H1 (cell line): ENCODE measurements around the gene KRT83. TPM values are rescaled to one million over a fixed set of nuclear protein-coding genes. Genes with fewer than 3 reads are reported as not detected.

ENCODE experiments used
- CTCF ChIA-PET: fragments of 300-600 bp; sonication (Branson Sonifier 250); formaldehyde crosslinking; loops from one replicate; lab custom pipeline; 2021; ENCODE audit not compliant: partially characterized antibody; lab: Charles Lee
- POLR2A ChIA-PET: fragments of 300-600 bp; sonication (Branson Sonifier 250); formaldehyde crosslinking; loops from one replicate; lab custom pipeline; 2021; ENCODE audit warnings: inconsistent platforms; ENCODE audit not compliant: partially characterized antibody; lab: Charles Lee
- DNase-seq, 2 experiments: peaks; one replicate each; pipeline versions ENCODE4 v3.0.0 to v3.0.0-alpha.2; 2010 to 2022; ENCODE audit warnings: low spot score in 2 of 2, low read depth in 1 of 2, mixed read lengths in 1 of 2
- FAIRE-seq: peaks from 2 replicates; lab custom pipeline; 2011; peaks lifted over from hg19 to GRCh38; lab: Jason Lieb, UNC
- H2AFZ ChIP-seq: 2 replicates; pipeline ENCODE4 v1.8.1; 2012; ENCODE audit warnings: low read length, inconsistent platforms
- H2AK5ac ChIP-seq: 2 replicates; pipeline ENCODE4 v1.6.1; 2013; ENCODE audit warnings: low read depth, low read length
- H2BK120ac ChIP-seq: replicated peaks from 2 replicates; pipeline ENCODE3; 2013; ENCODE audit warnings: low read depth, low read length, inconsistent platforms
- H2BK12ac ChIP-seq: 2 replicates; pipeline ENCODE4 v1.6.1; 2013; ENCODE audit warnings: low read depth, low read length
- H2BK15ac ChIP-seq: 2 replicates; pipeline ENCODE4 v1.6.1; 2013; ENCODE audit warnings: low read length
- H2BK20ac ChIP-seq: 2 replicates; pipeline ENCODE4 v1.6.1; 2013; ENCODE audit warnings: low read length
- H2BK5ac ChIP-seq: 2 replicates; pipeline ENCODE4 v1.6.1; 2013; ENCODE audit warnings: low read depth, low read length
- H3K14ac ChIP-seq: 2 replicates; pipeline ENCODE4 v1.6.1; 2013; ENCODE audit warnings: inconsistent platforms; ENCODE audit not compliant: insufficient read length
- H3K18ac ChIP-seq: 2 replicates; pipeline ENCODE4 v1.6.1; 2013; ENCODE audit warnings: low read length; ENCODE audit errors: extremely low read depth
- H3K23ac ChIP-seq: 2 replicates; pipeline ENCODE4 v1.6.1; 2013; ENCODE audit warnings: inconsistent platforms; ENCODE audit not compliant: insufficient read length
- H3K23me2 ChIP-seq: 2 replicates; pipeline ENCODE4 v1.6.1; 2013; ENCODE audit warnings: low read depth, low read length
- H3K27ac ChIP-seq: 2 replicates; pipeline ENCODE4 v1.6.1; 2011; ENCODE audit warnings: low read depth, low read length, inconsistent platforms
- H3K27me3 ChIP-seq, 4 experiments: replicated peaks in 1 of 4; 1 replicate in 1 of 4; 2 replicates in 3 of 4; pipeline versions ENCODE4 v1.6.1 to v1.8.1; 2011 to 2013; ENCODE audit warnings: low read length in 3 of 4, mild to moderate bottlenecking in 3 of 4, inconsistent platforms in 2 of 4, mixed read lengths in 2 of 4, moderate library complexity in 1 of 4; ENCODE audit not compliant: control insufficient read depth in 3 of 4, insufficient read depth in 3 of 4; ENCODE audit errors: extremely low read depth in 1 of 4
- H3K36me3 ChIP-seq, 4 experiments: 2 replicates each; pipeline versions ENCODE4 v1.6.1 to v1.8.1; 2011 to 2013; ENCODE audit warnings: mild to moderate bottlenecking in 4 of 4, low read length in 3 of 4, moderate library complexity in 2 of 4, control low read depth in 1 of 4, inconsistent platforms in 1 of 4; ENCODE audit not compliant: insufficient read depth in 4 of 4, control insufficient read depth in 2 of 4
- H3K4ac ChIP-seq: replicated peaks from 2 replicates; pipeline ENCODE3; 2013; ENCODE audit warnings: low read length, low read depth, mixed read lengths, inconsistent platforms; ENCODE audit not compliant: insufficient read length
- H3K4me1 ChIP-seq, 4 experiments: replicated peaks in 1 of 4; 1 replicate in 1 of 4; 2 replicates in 3 of 4; pipeline versions ENCODE4 v1.6.1 to v1.8.1; 2011 to 2013; ENCODE audit warnings: low read length in 3 of 4, inconsistent platforms in 2 of 4, mixed read lengths in 1 of 4; ENCODE audit not compliant: insufficient read depth in 4 of 4, control insufficient read depth in 3 of 4
- H3K4me2 ChIP-seq, 2 experiments: 2 replicates each; pipeline versions ENCODE4 v1.6.1 to v1.8.1; 2011 to 2013; ENCODE audit warnings: low read depth in 2 of 2, low read length in 2 of 2, control low read depth in 1 of 2, inconsistent platforms in 1 of 2, mild to moderate bottlenecking in 1 of 2; ENCODE audit not compliant: insufficient read depth in 1 of 2
- H3K4me3 ChIP-seq, 4 experiments: fragments of 200-600, 300-600 bp in 1 of 4; sonication (generic), shearing (Covaris generic), sonication (Bioruptor Twin) in 1 of 4; 2 replicates each; pipeline versions ENCODE4 v1.5.1 to v1.8.1; 2011 to 2016; ENCODE audit warnings: low read length in 4 of 4, low read depth in 3 of 4, control low read depth in 2 of 4, inconsistent platforms in 2 of 4, mild to moderate bottlenecking in 2 of 4, mixed read lengths in 1 of 4, moderate library complexity in 1 of 4; ENCODE audit not compliant: insufficient read depth in 2 of 4; ENCODE audit errors: extremely low read depth in 1 of 4
- H3K56ac ChIP-seq: replicated peaks from 2 replicates; pipeline ENCODE3; 2013; ENCODE audit warnings: low read depth, mild to moderate bottlenecking, mixed read lengths, low read length, inconsistent platforms; ENCODE audit not compliant: insufficient read length
- H3K79me1 ChIP-seq: 2 replicates; pipeline ENCODE4 v1.6.1; 2013; ENCODE audit warnings: low read depth, low read length, control low read depth
- H3K79me2 ChIP-seq, 2 experiments: 2 replicates each; pipeline versions ENCODE4 v1.6.1 to v1.8.1; 2012 to 2013; ENCODE audit warnings: low read length in 2 of 2, mild to moderate bottlenecking in 2 of 2, inconsistent platforms in 1 of 2; ENCODE audit not compliant: insufficient read depth in 2 of 2, control insufficient read depth in 1 of 2
- H3K9ac ChIP-seq, 4 experiments: replicated peaks in 1 of 4; 1 replicate in 1 of 4; 2 replicates in 3 of 4; pipeline versions ENCODE4 v1.6.1 to v1.8.1; 2011 to 2013; ENCODE audit warnings: low read depth in 3 of 4, low read length in 3 of 4, control low read depth in 2 of 4, mild to moderate bottlenecking in 2 of 4, moderate library complexity in 2 of 4, inconsistent platforms in 1 of 4; ENCODE audit errors: extremely low read depth in 1 of 4
- H3K9me3 ChIP-seq, 2 experiments: 2 replicates each; pipeline versions ENCODE4 v1.6.1 to v1.8.1; 2012 to 2013; ENCODE audit warnings: mild to moderate bottlenecking in 2 of 2, moderate library complexity in 2 of 2, control low read depth in 1 of 2, inconsistent platforms in 1 of 2, low read depth in 1 of 2, low read length in 1 of 2, mixed read lengths in 1 of 2; ENCODE audit not compliant: insufficient read depth in 2 of 2
- H4K20me1 ChIP-seq, 2 experiments: replicated peaks in 1 of 2; 2 replicates each; pipeline versions ENCODE3 to v1.8.1; 2011 to 2013; ENCODE audit warnings: inconsistent platforms in 2 of 2, low read length in 2 of 2, mild to moderate bottlenecking in 1 of 2; ENCODE audit not compliant: insufficient read depth in 2 of 2, control insufficient read depth in 1 of 2
- H4K5ac ChIP-seq: 2 replicates; pipeline ENCODE4 v1.6.1; 2013; ENCODE audit warnings: low read length, low read depth, mixed read lengths, inconsistent platforms; ENCODE audit not compliant: insufficient read length
- H4K8ac ChIP-seq: 2 replicates; pipeline ENCODE4 v1.8.0; 2013; ENCODE audit warnings: mild to moderate bottlenecking, moderate library complexity, low read length, inconsistent platforms; ENCODE audit not compliant: insufficient read depth; ENCODE audit errors: extremely low read depth
- H4K91ac ChIP-seq: replicated peaks from 2 replicates; pipeline ENCODE3; 2013; ENCODE audit warnings: low read length, mixed read lengths, inconsistent platforms; ENCODE audit not compliant: insufficient read length
- EZH2 ChIP-seq: fragments of 200-600 bp; sonication (generic); IDR thresholded peaks from 2 replicates; pipeline ENCODE4 v1.7.1; 2012; ENCODE audit warnings: low read depth, mild to moderate bottlenecking, moderate library complexity, low read length, inconsistent platforms; ENCODE audit not compliant: severe bottlenecking
- MAFK ChIP-seq: IDR thresholded peaks from 2 replicates; pipeline ENCODE4 v1.6.1; 2012; ENCODE audit warnings: low read depth, mild to moderate bottlenecking, improper control_type of control experiment, low read length
- WGBS, 2 experiments: shearing (Covaris generic) in 1 of 2; methylation state at CpG; one replicate each; pipeline versions ENCODE4 v1.1.6 to v1.1.7; 2013 to 2015; ENCODE audit warnings: low lambda C conversion rate in 2 of 2, mixed read lengths in 2 of 2, inconsistent platforms in 1 of 2, low coverage in 1 of 2, missing lambda C conversion rate in 1 of 2; ENCODE audit not compliant: insufficient replicate concordance in 2 of 2, insufficient coverage in 1 of 2, insufficient read length in 1 of 2; ENCODE audit errors: extremely low coverage in 1 of 2, missing lambda C conversion rate in 1 of 2; 5-methylcytosine and 5-hydroxymethylcytosine counted together
- polyA plus RNA-seq, 7 experiments: library from polyadenylated mRNA; depleted of rRNA in 3 of 7; stranded (reverse) in 5 of 7; unstranded in 2 of 7; fragments of >200 nt in 5 of 7; fragments of 200-250 nt in 2 of 7; gene quantifications; 1 replicate in 5 of 7; 2 replicates in 1 of 7; 4 replicates in 1 of 7; pipeline versions ENCODE4 v1.2.1 to v1.2.3, GENCODE V29; 2011 to 2013; ENCODE audit warnings: missing spikeins in 2 of 7, mixed read lengths in 2 of 7
- total RNA-seq: library from RNA; stranded (reverse); fragmentation: NEBNext Ultra II Directional; extraction: Animal tissue kit (Norgen Biotek cat#: 25700); gene quantifications from 2 replicates; pipeline ENCODE4 v1.2.1, GENCODE V29; 2021

KRT83 gene
- total and polyA plus RNA-seq, 2 of the 8 experiments (the other 6 are each of a cell fraction or from before 2014, with no cell fraction given): not detected

DNA sequence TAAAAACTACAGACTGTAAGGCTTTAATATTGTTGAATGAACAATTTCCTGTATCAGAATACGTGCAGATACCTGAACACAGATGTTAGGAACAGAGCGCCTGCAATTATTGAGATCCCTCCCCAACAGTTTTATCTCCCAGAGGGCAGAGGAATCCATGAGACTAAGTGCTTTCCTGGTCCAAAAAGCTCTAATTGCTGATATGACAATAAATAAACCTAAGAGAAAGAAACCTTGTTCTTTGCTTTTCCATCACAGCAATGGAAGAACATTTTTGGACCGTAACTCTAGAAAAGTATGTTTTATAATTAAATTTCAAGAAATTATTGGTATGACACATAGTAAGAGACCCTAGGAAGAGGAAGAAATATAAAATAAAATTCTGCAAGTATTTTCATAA is 13.0 kb upstream of the KRT83 start:
- CTCF ChIA-PET: interaction anchor here (0.7 to 3.9 kb wide), 5 partner anchors 9 to 546 kb away, joined by 3 to 14 read pairs (median 4); partner anchors contain the start of gene KRT73
- WGBS, 2 experiments: 84% methylated on average over 3 of the region's 3 CpGs; no CpG with 5 or more reads in 1 of the 2 experiments

More for the DNA sequence above, 13.0 kb upstream of the KRT83 start:
- FAIRE-seq: no peak
- H3K4ac ChIP-seq: no peak overlapping the region
- H3K18ac ChIP-seq: no peak overlapping the region
- no peaks in the 10 kb centered on the region for H3K36me3 ChIP-seq
- H3K27me3 ChIP-seq: no peaks in the 10 kb centered on the region
- no peak overlapping the region for H3K56ac ChIP-seq
- H3K23me2 ChIP-seq: no peaks in the 10 kb centered on the region
- no peak overlapping the region for H3K4me2 ChIP-seq
- H3K4me1 ChIP-seq: peaks cover 0 to 3% (median 0%) of the 10 kb centered on the region in 4 experiments; a peak in 1 of 7 replicates
- no peak overlapping the region for H4K91ac ChIP-seq
- no peaks in the 10 kb centered on the region for H3K79me1 ChIP-seq
- no peak for TF ChIP-seq EZH2
- TF ChIP-seq MAFK: peak; percentile 27; the same call in 1 of the 2 replicates
- no peak overlapping the region for H2BK120ac ChIP-seq
- H4K5ac ChIP-seq: no peak overlapping the region
- H2AK5ac ChIP-seq: no peak overlapping the region
- DNase-seq: no peak
- H3K9ac ChIP-seq: no peak overlapping the region
- no peaks in the 10 kb centered on the region for H4K20me1 ChIP-seq
- no peak overlapping the region for H3K14ac ChIP-seq
- no peak overlapping the region for H2BK12ac ChIP-seq
- no peak overlapping the region for H3K23ac ChIP-seq
- POLR2A ChIA-PET: no interaction called here
- no peak overlapping the region for H3K4me3 ChIP-seq
- H2BK5ac ChIP-seq: no peak overlapping the region
- H3K27ac ChIP-seq: no peak overlapping the region
- no peak overlapping the region for H2BK15ac ChIP-seq
- H4K8ac ChIP-seq: no peak overlapping the region
- H2BK20ac ChIP-seq: no peak overlapping the region
- H3K9me3 ChIP-seq: no peaks in the 10 kb centered on the region
- H2AFZ ChIP-seq: no peak overlapping the region
- no peaks in the 10 kb centered on the region for H3K79me2 ChIP-seq
